ENCODE measurements around the gene PURA.

PURA gene

GRCh38 chr5:140142856-140143255 is 28.9 kb downstream of the PURA start:
- Histone ChIP-seq H3K79me1 (ENCODE audit: low read length) (no peaks in the 10 kb centered on the region), H3K27ac (ENCODE audit: low read depth, low read length) (no peak overlapping the region), H3K4me2 (ENCODE audit: low read length) (no peak overlapping the region), H3K4me3 (ENCODE audit: low read length) (no peak overlapping the region), H4K8ac (ENCODE audit: low read depth, low read length) (no peak overlapping the region), H2BK5ac (ENCODE audit: low read length) (no peak overlapping the region), H3K79me2 (ENCODE audit: control insufficient read depth, insufficient read depth, low read length) (no peaks in the 10 kb centered on the region), H3K56ac (ENCODE audit: low read length) (no peak overlapping the region), H3K27me3 (ENCODE audit: insufficient read depth, low read length, poor library complexity) (peaks cover 27% of the 10 kb centered on the region), H3K36me3 (ENCODE audit: control insufficient read depth, insufficient read depth, low read length) (no peaks in the 10 kb centered on the region), H3K9ac (ENCODE audit: low read length) (no peak overlapping the region), H3K4me1 (ENCODE audit: control insufficient read depth, low read depth, low read length) (no peaks in the 10 kb centered on the region), H2BK15ac (replicated peaks; ENCODE audit: low read depth) (no peak overlapping the region), H3K23ac (ENCODE audit: low read length) (no peak overlapping the region), H2AK5ac (ENCODE audit: low read length) (no peak overlapping the region), H3K4ac (ENCODE audit: low read depth, low read length) (no peak overlapping the region), H3K18ac (ENCODE audit: low read length) (no peak overlapping the region), H2BK120ac (ENCODE audit: low read depth, low read length) (no peak overlapping the region), H4K5ac (ENCODE audit: low read length) (no peak overlapping the region)
- no CpG with 5 or more reads among the region's 7 CpGs for WGBS (ENCODE audit: extremely low coverage, insufficient coverage, low lambda C conversion rate)
- no peak for DNase-seq

GRCh38 chr5:140143521-140144258 is 29.8 kb downstream of the PURA start:
- Histone ChIP-seq H2BK5ac (ENCODE audit: low read length) (no peak overlapping the region), H3K23ac (ENCODE audit: low read length) (no peak overlapping the region), H3K56ac (ENCODE audit: low read length) (no peak overlapping the region), H4K8ac (ENCODE audit: low read depth, low read length) (no peak overlapping the region), H3K79me1 (ENCODE audit: low read length) (no peaks in the 10 kb centered on the region), H2BK15ac (replicated peaks; ENCODE audit: low read depth) (no peak overlapping the region), H3K9ac (ENCODE audit: low read length) (no peak overlapping the region), H3K4ac (ENCODE audit: low read depth, low read length) (no peak overlapping the region), H3K79me2 (ENCODE audit: control insufficient read depth, insufficient read depth, low read length) (no peaks in the 10 kb centered on the region), H3K4me2 (ENCODE audit: low read length) (no peak overlapping the region), H2BK120ac (ENCODE audit: low read depth, low read length) (no peak overlapping the region), H3K27ac (ENCODE audit: low read depth, low read length) (no peak overlapping the region), H4K5ac (ENCODE audit: low read length) (no peak overlapping the region), H3K4me1 (ENCODE audit: control insufficient read depth, low read depth, low read length) (no peaks in the 10 kb centered on the region), H3K18ac (ENCODE audit: low read length) (no peak overlapping the region), H3K36me3 (ENCODE audit: control insufficient read depth, insufficient read depth, low read length) (no peaks in the 10 kb centered on the region), H3K4me3 (ENCODE audit: low read length) (no peak overlapping the region), H2AK5ac (ENCODE audit: low read length) (no peak overlapping the region), H3K27me3 (ENCODE audit: insufficient read depth, low read length, poor library complexity) (peaks cover 31% of the 10 kb centered on the region)
- WGBS (ENCODE audit: extremely low coverage, insufficient coverage, low lambda C conversion rate) = no CpG with 5 or more reads among the region's 3 CpGs
- no peak for DNase-seq

DNA sequence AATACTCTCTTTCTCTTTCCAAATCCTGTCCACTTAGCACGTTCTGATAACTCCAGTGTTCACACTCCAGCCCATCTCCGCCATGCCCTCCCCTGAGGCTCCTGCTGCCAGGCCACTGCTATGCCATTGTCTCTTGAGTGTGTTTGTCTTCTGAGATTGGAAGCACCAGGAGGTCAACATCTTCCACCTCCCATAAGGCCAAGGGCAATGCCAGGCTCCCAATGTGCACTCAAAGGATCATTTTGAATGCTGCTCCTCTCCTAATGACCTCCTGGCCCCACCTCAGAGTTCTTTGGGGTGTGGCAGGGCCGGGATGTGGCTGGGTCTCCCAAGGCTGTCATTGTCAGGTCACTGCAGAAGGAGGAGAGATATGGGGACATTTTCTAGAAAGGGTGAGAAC is 31.3 kb downstream of the PURA start:
- H2AK5ac ChIP-seq (ENCODE audit: low read length) = no peak overlapping the region
- peaks cover 31% of the 10 kb centered on the region for H3K27me3 ChIP-seq (ENCODE audit: insufficient read depth, low read length, poor library complexity)
- H3K79me1 ChIP-seq (ENCODE audit: low read length) = no peaks in the 10 kb centered on the region
- no peaks in the 10 kb centered on the region for H3K36me3 ChIP-seq (ENCODE audit: control insufficient read depth, insufficient read depth, low read length)
- no peak overlapping the region for H3K4me2 ChIP-seq (ENCODE audit: low read length)
- H3K23ac ChIP-seq (ENCODE audit: low read length) = no peak overlapping the region
- H3K56ac ChIP-seq (ENCODE audit: low read length) = no peak overlapping the region
- H3K4ac ChIP-seq (ENCODE audit: low read depth, low read length) = no peak overlapping the region
- H3K18ac ChIP-seq (ENCODE audit: low read length) = no peak overlapping the region
- H3K27ac ChIP-seq (ENCODE audit: low read depth, low read length) = no peak overlapping the region
- no peaks in the 10 kb centered on the region for H3K4me1 ChIP-seq (ENCODE audit: control insufficient read depth, low read depth, low read length)
- no peak overlapping the region for H2BK5ac ChIP-seq (ENCODE audit: low read length)
- no peak overlapping the region for H2BK15ac ChIP-seq (replicated peaks; ENCODE audit: low read depth)
- no peak overlapping the region for H4K5ac ChIP-seq (ENCODE audit: low read length)
- no peaks in the 10 kb centered on the region for H3K79me2 ChIP-seq (ENCODE audit: control insufficient read depth, insufficient read depth, low read length)
- no peak overlapping the region for H4K8ac ChIP-seq (ENCODE audit: low read depth, low read length)
- H3K9ac ChIP-seq (ENCODE audit: low read length) = no peak overlapping the region
- WGBS (ENCODE audit: extremely low coverage, insufficient coverage, low lambda C conversion rate) = no CpG with 5 or more reads among the region's 3 CpGs
- H3K4me3 ChIP-seq (ENCODE audit: low read length) = no peak overlapping the region
- DNase-seq = no peak
- H2BK120ac ChIP-seq (ENCODE audit: low read depth, low read length) = no peak overlapping the region

DNA sequence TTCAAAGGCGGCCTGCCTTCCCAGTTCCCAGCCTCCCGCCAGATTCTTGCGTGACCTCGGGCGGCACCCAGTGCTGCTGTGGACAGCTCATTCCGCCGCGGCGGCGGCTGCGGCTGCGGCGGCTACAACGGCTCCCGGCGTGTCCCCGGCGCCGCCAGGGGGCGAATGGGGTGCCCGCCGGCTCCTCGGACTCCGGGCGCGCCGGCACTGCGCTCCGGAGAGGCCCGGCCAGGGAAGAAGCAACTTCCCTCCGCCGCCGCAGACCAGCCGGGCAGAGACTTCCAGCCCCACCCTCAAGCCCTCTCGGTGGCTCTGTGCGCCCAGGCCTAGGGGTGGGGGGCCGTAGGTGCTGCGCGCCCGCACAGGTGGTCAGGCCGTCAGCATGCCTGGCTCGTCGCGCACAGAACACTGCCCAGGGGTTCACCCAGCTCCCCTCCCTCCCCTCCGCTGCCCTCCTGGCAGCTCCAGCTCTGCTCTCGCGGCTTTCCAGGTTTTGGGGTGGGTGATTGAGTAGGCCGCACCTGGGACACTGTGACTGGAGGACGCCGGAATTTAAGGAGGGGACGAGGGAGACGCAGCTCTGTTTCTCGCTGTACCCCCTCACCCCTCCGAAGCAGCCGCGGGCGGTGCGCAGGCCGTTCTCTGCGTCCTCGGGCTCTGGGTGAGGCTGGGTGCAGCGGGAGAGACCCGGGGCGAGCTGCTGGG is 32.1 kb downstream of the PURA start:
- H3K36me3 ChIP-seq (ENCODE audit: control insufficient read depth, insufficient read depth, low read length) = no peaks in the 10 kb centered on the region
- H2BK15ac ChIP-seq (replicated peaks; ENCODE audit: low read depth) = no peak overlapping the region
- no peak overlapping the region for H4K5ac ChIP-seq (ENCODE audit: low read length)
- no peak overlapping the region for H2AK5ac ChIP-seq (ENCODE audit: low read length)
- peak overlapping the region; percentile 49 for H3K56ac ChIP-seq (ENCODE audit: low read length)
- H4K8ac ChIP-seq (ENCODE audit: low read depth, low read length) = no peak overlapping the region
- H3K79me2 ChIP-seq (ENCODE audit: control insufficient read depth, insufficient read depth, low read length) = no peaks in the 10 kb centered on the region
- H3K23ac ChIP-seq (ENCODE audit: low read length) = no peak overlapping the region
- no peak overlapping the region for H3K4ac ChIP-seq (ENCODE audit: low read depth, low read length)
- H3K9ac ChIP-seq (ENCODE audit: low read length) = peak overlapping the region; percentile 51
- H2BK120ac ChIP-seq (ENCODE audit: low read depth, low read length) = no peak overlapping the region
- no peaks in the 10 kb centered on the region for H3K79me1 ChIP-seq (ENCODE audit: low read length)
- no peak overlapping the region for H3K27ac ChIP-seq (ENCODE audit: low read depth, low read length)
- no peaks in the 10 kb centered on the region for H3K4me1 ChIP-seq (ENCODE audit: control insufficient read depth, low read depth, low read length)
- peak; percentile 67 for DNase-seq
- H3K4me3 ChIP-seq (ENCODE audit: low read length) = no peak overlapping the region
- H3K4me2 ChIP-seq (ENCODE audit: low read length) = peak overlapping the region; percentile 56
- no peak overlapping the region for H2BK5ac ChIP-seq (ENCODE audit: low read length)
- H3K27me3 ChIP-seq (ENCODE audit: insufficient read depth, low read length, poor library complexity) = peaks cover 31% of the 10 kb centered on the region
- no CpG with 5 or more reads among the region's 64 CpGs for WGBS (ENCODE audit: extremely low coverage, insufficient coverage, low lambda C conversion rate)
- no peak overlapping the region for H3K18ac ChIP-seq (ENCODE audit: low read length)

- Histone ChIP-seq H3K79me1 (ENCODE audit: low read length) (no peaks in the 10 kb centered on the region), H4K8ac (ENCODE audit: low read depth, low read length) (no peak overlapping the region), H3K18ac (ENCODE audit: low read length) (no peak overlapping the region), H2BK120ac (ENCODE audit: low read depth, low read length) (no peak overlapping the region), H3K27ac (ENCODE audit: low read depth, low read length) (no peak overlapping the region), H3K4ac (ENCODE audit: low read depth, low read length) (no peak overlapping the region), H3K4me1 (ENCODE audit: control insufficient read depth, low read depth, low read length) (no peaks in the 10 kb centered on the region), H2BK15ac (replicated peaks; ENCODE audit: low read depth) (no peak overlapping the region), H3K9ac (ENCODE audit: low read length) (no peak overlapping the region), H2BK5ac (ENCODE audit: low read length) (no peak overlapping the region), H3K56ac (ENCODE audit: low read length) (no peak overlapping the region), H2AK5ac (ENCODE audit: low read length) (no peak overlapping the region), H3K36me3 (ENCODE audit: control insufficient read depth, insufficient read depth, low read length) (no peaks in the 10 kb centered on the region), H3K4me3 (ENCODE audit: low read length) (no peak overlapping the region), H3K79me2 (ENCODE audit: control insufficient read depth, insufficient read depth, low read length) (no peaks in the 10 kb centered on the region), H4K5ac (ENCODE audit: low read length) (no peak overlapping the region), H3K27me3 (ENCODE audit: insufficient read depth, low read length, poor library complexity) (peaks cover 31% of the 10 kb centered on the region), H3K23ac (ENCODE audit: low read length) (no peak overlapping the region), H3K4me2 (ENCODE audit: low read length) (peak overlapping the region; percentile 56)
- WGBS (ENCODE audit: extremely low coverage, insufficient coverage, low lambda C conversion rate) = no CpG with 5 or more reads among the region's 14 CpGs
- DNase-seq = no peak
Measured at GRCh38 chr5:140146523-140146842, 32.6 kb downstream of the PURA start.

All from mesendoderm (in vitro differentiated cells).